Thoracic aorta (tissue), 2 donors: ENCODE data around the gene CPXM2. TPM values are rescaled to one million over a fixed set of nuclear protein-coding genes. Genes with fewer than 3 reads are reported as not detected.

Experiments used
- ATAC-seq: fragments of 150-250 bp; one replicate; pipeline ENCODE4 v1.8.0; 2017; ENCODE audit warnings: low read depth; ENCODE audit not compliant: insufficient number of reproducible peaks, low FRiP score
- DNase-seq: peaks from one replicate; pipeline ENCODE4 v3.0.0-alpha.2; 2020; ENCODE audit warnings: low spot score
- H3K27ac ChIP-seq, 2 donors: fragments of 200-600 bp; sonication (generic); 1 replicate in 1 of 2; 2 replicates in 1 of 2; pipeline ENCODE4 v1.5.1; 2016; ENCODE audit warnings: mild to moderate bottlenecking in 2 of 2, moderate library complexity in 2 of 2
- H3K27me3 ChIP-seq: fragments of 200-600 bp; sonication (generic); replicated peaks from 2 replicates; pipeline ENCODE4 v1.6.0; 2016; ENCODE audit warnings: mild to moderate bottlenecking; ENCODE audit not compliant: insufficient read depth
- H3K36me3 ChIP-seq: fragments of 200-600 bp; sonication (generic); one replicate; pipeline ENCODE4 v1.5.1; 2016
- H3K4me1 ChIP-seq, 2 donors: fragments of 200-600 bp; sonication (generic); 1 replicate in 1 of 2; 2 replicates in 1 of 2; pipeline versions ENCODE4 v1.5.1 to v1.6.0; 2016; ENCODE audit warnings: low read depth in 2 of 2, mild to moderate bottlenecking in 1 of 2; ENCODE audit not compliant: control insufficient read depth in 1 of 2
- H3K4me3 ChIP-seq: fragments of 200-600 bp; sonication (generic); 2 replicates; pipeline ENCODE4 v1.5.1; 2016; ENCODE audit warnings: mild to moderate bottlenecking
- H3K9me3 ChIP-seq: fragments of 200-600 bp; sonication (generic); 2 replicates; pipeline ENCODE4 v1.5.1; 2016
- CTCF ChIP-seq: fragments of 200-600 bp; sonication (generic); IDR thresholded peaks from one replicate; pipeline ENCODE4 v1.5.1; 2019; ENCODE audit warnings: antibody characterized with exemption
- total RNA-seq, 2 donors: library from RNA; depleted of rRNA; stranded (reverse); fragments of >200 nt; gene quantifications; one replicate each; pipeline versions ENCODE4 v1.1.0 to v1.2.3, GENCODE V29; 2016

The CPXM2 gene
- total RNA-seq, 2 donors from 2014 or later: 275 to 348 TPM

- H3K27ac ChIP-seq: no peak overlapping the region
- ATAC-seq (no peak), DNase-seq (no peak)
- no peaks in the 10 kb centered on the region for H3K9me3 ChIP-seq
- peaks cover 4 to 15% of the 10 kb centered on the region in 2 donors for H3K4me1 ChIP-seq
- no peak overlapping the region for H3K4me3 ChIP-seq
- no peaks in the 10 kb centered on the region for H3K36me3 ChIP-seq
- TF ChIP-seq CTCF: no peak
- no peaks in the 10 kb centered on the region for H3K27me3 ChIP-seq
Measured at GRCh38 chr10:123934846-123935245, 43.2 kb upstream of the CPXM2 start.

DNA sequence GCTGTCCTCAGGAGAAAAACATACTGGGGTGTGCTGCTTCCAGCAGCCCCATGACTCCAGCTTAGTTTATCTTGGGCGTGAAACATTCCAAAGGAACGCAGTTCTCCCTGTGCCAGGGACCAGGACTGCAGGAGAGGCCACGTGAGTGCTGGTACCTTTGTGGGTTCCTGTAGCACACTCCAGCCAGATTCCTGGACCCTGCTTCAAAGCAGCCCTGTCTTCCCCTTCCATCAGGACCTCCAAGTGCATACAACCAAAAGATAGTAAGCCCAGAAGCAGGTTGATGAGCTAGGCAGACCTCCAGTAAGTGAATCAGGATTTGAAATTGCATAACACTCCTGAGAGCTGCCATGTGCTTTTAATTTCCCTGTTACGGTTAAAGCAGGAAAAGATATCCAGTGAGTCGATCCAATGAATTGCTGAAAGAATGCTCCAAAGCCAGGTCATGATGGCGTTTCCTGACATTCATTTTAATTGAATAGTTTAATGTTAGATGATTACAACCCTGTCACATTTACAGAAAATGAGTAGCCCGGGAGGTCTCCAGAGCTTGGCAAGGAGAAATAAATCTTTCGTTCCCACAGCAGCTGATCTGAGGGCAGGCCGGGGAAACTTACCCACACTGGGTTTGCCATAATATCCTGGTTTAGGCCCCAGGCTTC is 38.9 kb upstream of the CPXM2 start:
- H3K4me3 ChIP-seq: peak overlapping the region; percentile 23
- no peak for DNase-seq
- no peaks in the 10 kb centered on the region for H3K36me3 ChIP-seq
- H3K27ac ChIP-seq: peak overlapping the region; percentile 76 to 79
- H3K27me3 ChIP-seq: no peaks in the 10 kb centered on the region
- ATAC-seq: peak; percentile 66
- H3K4me1 ChIP-seq: peaks cover 7 to 20% of the 10 kb centered on the region in 2 donors
- TF ChIP-seq CTCF: no peak
- peaks cover 4% of the 10 kb centered on the region for H3K9me3 ChIP-seq

- H3K9me3 ChIP-seq: peaks cover 4% of the 10 kb centered on the region
- H3K36me3 ChIP-seq: no peaks in the 10 kb centered on the region
- peak overlapping the region; percentile 76 to 79 for H3K27ac ChIP-seq
- ATAC-seq: no peak
- no peak for DNase-seq
- no peak for TF ChIP-seq CTCF
- peak overlapping the region; percentile 23 for H3K4me3 ChIP-seq
- H3K4me1 ChIP-seq: peaks cover 7 to 20% of the 10 kb centered on the region in 2 donors
- H3K27me3 ChIP-seq: no peaks in the 10 kb centered on the region
Measured at GRCh38 chr10:123929791-123930190, 38.2 kb upstream of the CPXM2 start.

DNA sequence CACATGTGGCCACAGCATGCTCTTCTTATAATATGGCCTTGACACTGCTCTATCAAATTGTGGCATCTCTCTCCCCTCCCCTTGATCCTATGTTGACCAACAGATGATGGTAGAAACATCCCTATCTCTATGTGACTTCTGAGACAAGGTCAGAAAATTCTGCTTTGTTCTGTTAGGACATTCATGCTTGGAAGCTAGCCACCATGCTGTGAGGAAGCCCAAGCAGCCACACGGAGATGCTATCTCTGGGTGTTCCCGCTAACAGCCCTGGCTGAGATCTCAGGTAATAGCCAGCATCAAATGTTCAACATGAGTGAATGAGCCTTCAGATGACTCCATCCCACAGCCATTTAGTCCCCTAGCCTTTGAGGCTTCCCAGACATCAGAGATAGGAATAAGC is 36.8 kb upstream of the CPXM2 start:
- no peaks in the 10 kb centered on the region for H3K27me3 ChIP-seq
- no peak overlapping the region for H3K4me3 ChIP-seq
- no peak for ATAC-seq
- H3K9me3 ChIP-seq: peaks cover 4% of the 10 kb centered on the region
- no peak for TF ChIP-seq CTCF
- H3K36me3 ChIP-seq: no peaks in the 10 kb centered on the region
- H3K4me1 ChIP-seq: peaks cover 7 to 20% of the 10 kb centered on the region in 2 donors
- no peak overlapping the region for H3K27ac ChIP-seq
- no peak for DNase-seq

- DNase-seq: no peak
- H3K36me3 ChIP-seq: no peaks in the 10 kb centered on the region
- no peaks in the 10 kb centered on the region for H3K27me3 ChIP-seq
- no peak overlapping the region for H3K4me3 ChIP-seq
- no peak for TF ChIP-seq CTCF
- peaks cover 4% of the 10 kb centered on the region for H3K9me3 ChIP-seq
- no peak overlapping the region for H3K27ac ChIP-seq
- ATAC-seq: no peak
- peaks cover 7 to 20% of the 10 kb centered on the region in 2 donors for H3K4me1 ChIP-seq
Measured at GRCh38 chr10:123926401-123927264, 35.0 kb upstream of the CPXM2 start.
